Measurements from ENCODE around the gene ATP6V1G3. TPM values are rescaled to one million over a fixed set of nuclear protein-coding genes. Genes with fewer than 3 reads are reported as not detected.
A peak's percentile ranks its signal among the peaks of the same experiment; 100 is the strongest.

ATP6V1G3 gene
- total RNA-seq, 1 donor from 2014 or later: not detected

DNA sequence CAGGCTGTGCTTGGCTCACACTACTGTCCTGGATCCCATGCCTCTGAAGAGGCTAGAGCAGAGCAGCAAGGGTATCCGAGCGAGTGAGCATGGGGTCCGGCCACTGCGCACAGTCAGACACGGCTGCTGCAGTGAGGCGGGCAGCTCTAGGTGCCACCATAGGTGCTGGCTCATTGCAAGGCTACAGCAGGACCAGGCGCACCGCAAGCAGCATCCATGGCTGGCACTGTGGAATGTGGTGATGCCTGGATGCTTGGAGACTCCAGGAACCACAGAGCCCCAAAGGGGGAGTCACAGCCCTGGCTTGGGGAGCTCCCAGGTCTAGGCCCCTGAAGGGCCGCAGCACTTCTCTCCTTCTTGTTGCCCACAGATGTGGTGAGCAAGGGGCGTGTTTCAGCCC lies 47.2 kb downstream of the ATP6V1G3 start:
- no peak for DNase-seq (ENCODE audit: low read depth, low spot score)
- H3K4me3 Mint-ChIP-seq: no peak overlapping the region
- no peak overlapping the region for H3K27ac Mint-ChIP-seq (ENCODE audit: unreplicated experiment)
- no peaks in the 10 kb centered on the region for H3K9me3 Mint-ChIP-seq
- H3K4me1 Mint-ChIP-seq: peaks cover 23% of the 10 kb centered on the region
- no peak for TF ChIP-seq CTCF (conservative IDR thresholded peaks at IDR 0.05)
- no peaks in the 10 kb centered on the region for H3K27me3 Mint-ChIP-seq (ENCODE audit: low read depth)
- no peaks in the 10 kb centered on the region for H3K36me3 Mint-ChIP-seq (ENCODE audit: low read depth)

- Mint-ChIP-seq H3K4me1 (peaks cover 23% of the 10 kb centered on the region), H3K9me3 (no peaks in the 10 kb centered on the region), H3K27ac (ENCODE audit: unreplicated experiment) (no peak overlapping the region), H3K4me3 (no peak overlapping the region), H3K27me3 (ENCODE audit: low read depth) (no peaks in the 10 kb centered on the region), H3K36me3 (ENCODE audit: low read depth) (no peaks in the 10 kb centered on the region)
- no peak for TF ChIP-seq CTCF (conservative IDR thresholded peaks at IDR 0.05)
- DNase-seq (ENCODE audit: low read depth, low spot score): no peak
Observed at GRCh38 chr1:198492872-198493271, 47.6 kb downstream of the ATP6V1G3 start.

- H3K27ac Mint-ChIP-seq (ENCODE audit: unreplicated experiment): no peak overlapping the region
- H3K4me3 Mint-ChIP-seq: no peak overlapping the region
- no peaks in the 10 kb centered on the region for H3K36me3 Mint-ChIP-seq (ENCODE audit: low read depth)
- DNase-seq (ENCODE audit: low read depth, low spot score): no peak
- H3K4me1 Mint-ChIP-seq: peaks cover 18% of the 10 kb centered on the region
- no peaks in the 10 kb centered on the region for H3K9me3 Mint-ChIP-seq
- no peak for TF ChIP-seq CTCF (conservative IDR thresholded peaks at IDR 0.05)
- H3K27me3 Mint-ChIP-seq (ENCODE audit: low read depth): no peaks in the 10 kb centered on the region
Observed at GRCh38 chr1:198491596-198491995, 48.9 kb downstream of the ATP6V1G3 start.

GRCh38 chr1:198491028-198491427 lies 49.5 kb downstream of the ATP6V1G3 start:
- Mint-ChIP-seq H3K4me1 (peaks cover 18% of the 10 kb centered on the region), H3K27ac (ENCODE audit: unreplicated experiment) (peak overlapping the region; percentile 15), H3K4me3 (no peak overlapping the region), H3K9me3 (no peaks in the 10 kb centered on the region), H3K36me3 (ENCODE audit: low read depth) (no peaks in the 10 kb centered on the region), H3K27me3 (ENCODE audit: low read depth) (no peaks in the 10 kb centered on the region)
- TF ChIP-seq CTCF (conservative IDR thresholded peaks at IDR 0.05): no peak
- DNase-seq (ENCODE audit: low read depth, low spot score): no peak

DNA sequence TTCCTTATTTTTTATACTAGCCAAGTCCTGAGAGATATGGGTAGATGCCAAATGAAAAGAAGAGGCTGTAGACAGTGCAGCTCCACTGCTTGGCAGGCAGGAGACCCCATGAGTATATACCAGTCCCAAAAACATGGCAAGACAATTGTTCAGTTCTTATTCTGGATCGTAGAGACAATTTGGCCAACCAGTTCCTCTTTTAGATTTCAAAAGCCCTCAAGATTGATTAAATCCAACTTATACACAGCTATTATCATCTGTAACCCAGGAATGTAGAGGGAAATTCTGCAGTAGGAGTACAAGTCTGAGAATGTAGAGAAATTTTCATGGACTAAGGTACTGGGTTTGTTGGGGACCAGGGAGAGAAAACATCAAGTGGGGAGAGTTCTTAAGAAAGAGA lies 50.3 kb downstream of the ATP6V1G3 start:
- no peak for TF ChIP-seq CTCF (conservative IDR thresholded peaks at IDR 0.05)
- DNase-seq (ENCODE audit: low read depth, low spot score): no peak
- Mint-ChIP-seq H3K4me3 (no peak overlapping the region), H3K9me3 (no peaks in the 10 kb centered on the region), H3K27ac (ENCODE audit: unreplicated experiment) (peak overlapping the region; percentile 4), H3K4me1 (peaks cover 18% of the 10 kb centered on the region), H3K27me3 (ENCODE audit: low read depth) (no peaks in the 10 kb centered on the region), H3K36me3 (ENCODE audit: low read depth) (no peaks in the 10 kb centered on the region)

- no peaks in the 10 kb centered on the region for H3K36me3 Mint-ChIP-seq (ENCODE audit: low read depth)
- H3K27ac Mint-ChIP-seq (ENCODE audit: unreplicated experiment): no peak overlapping the region
- no peaks in the 10 kb centered on the region for H3K27me3 Mint-ChIP-seq (ENCODE audit: low read depth)
- H3K4me3 Mint-ChIP-seq: no peak overlapping the region
- H3K4me1 Mint-ChIP-seq: peaks cover 18% of the 10 kb centered on the region
- H3K9me3 Mint-ChIP-seq: no peaks in the 10 kb centered on the region
- no peak for TF ChIP-seq CTCF (conservative IDR thresholded peaks at IDR 0.05)
- no peak for DNase-seq (ENCODE audit: low read depth, low spot score)
Observed at GRCh38 chr1:198486903-198487302, 53.6 kb downstream of the ATP6V1G3 start.

Data from neural crest cell (in vitro differentiated cells).